Sigmoid colon (tissue), 4 donors: Measurements from ENCODE around the gene C6orf58.

Experiments
- EP300 ChIP-seq, 4 donors: sonication (generic); formaldehyde crosslinking; IDR thresholded peaks; one replicate each; pipeline ENCODE4 v1.6.1; 2017; ENCODE audit warnings: antibody characterized with exemption in 4 of 4
- POLR2A ChIP-seq, 2 donors: fragments of 450-650 bp; IDR thresholded peaks; one replicate each; pipeline ENCODE4 v1.6.1; 2016; ENCODE audit warnings: antibody characterized with exemption in 2 of 2, mild to moderate bottlenecking in 2 of 2, moderate library complexity in 2 of 2
- POLR2AphosphoS5 ChIP-seq, 4 donors: sonication (generic); formaldehyde crosslinking; IDR thresholded peaks; one replicate each; pipeline ENCODE4 v1.6.1; 2017; ENCODE audit warnings: antibody characterized with exemption in 4 of 4
- TF ChIP-seq, protein P1 (sequence below), 4 experiments: fragments of 450-650 bp in 3 of 4; fragments of 200-600 bp in 1 of 4; IDR thresholded peaks; one replicate each; pipeline ENCODE4 v1.5.1; 2016 to 2019; ENCODE audit warnings: antibody characterized with exemption in 4 of 4, mild to moderate bottlenecking in 3 of 4, moderate library complexity in 2 of 4

- TF ChIP-seq, protein P1, sequence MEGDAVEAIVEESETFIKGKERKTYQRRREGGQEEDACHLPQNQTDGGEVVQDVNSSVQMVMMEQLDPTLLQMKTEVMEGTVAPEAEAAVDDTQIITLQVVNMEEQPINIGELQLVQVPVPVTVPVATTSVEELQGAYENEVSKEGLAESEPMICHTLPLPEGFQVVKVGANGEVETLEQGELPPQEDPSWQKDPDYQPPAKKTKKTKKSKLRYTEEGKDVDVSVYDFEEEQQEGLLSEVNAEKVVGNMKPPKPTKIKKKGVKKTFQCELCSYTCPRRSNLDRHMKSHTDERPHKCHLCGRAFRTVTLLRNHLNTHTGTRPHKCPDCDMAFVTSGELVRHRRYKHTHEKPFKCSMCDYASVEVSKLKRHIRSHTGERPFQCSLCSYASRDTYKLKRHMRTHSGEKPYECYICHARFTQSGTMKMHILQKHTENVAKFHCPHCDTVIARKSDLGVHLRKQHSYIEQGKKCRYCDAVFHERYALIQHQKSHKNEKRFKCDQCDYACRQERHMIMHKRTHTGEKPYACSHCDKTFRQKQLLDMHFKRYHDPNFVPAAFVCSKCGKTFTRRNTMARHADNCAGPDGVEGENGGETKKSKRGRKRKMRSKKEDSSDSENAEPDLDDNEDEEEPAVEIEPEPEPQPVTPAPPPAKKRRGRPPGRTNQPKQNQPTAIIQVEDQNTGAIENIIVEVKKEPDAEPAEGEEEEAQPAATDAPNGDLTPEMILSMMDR (IDR thresholded peaks at IDR 0.05) = no peak
- TF ChIP-seq POLR2AphosphoS5 (IDR thresholded peaks at IDR 0.05) = no peak
- TF ChIP-seq EP300 (IDR thresholded peaks at IDR 0.05) = no peak
- no peak for TF ChIP-seq POLR2A (IDR thresholded peaks at IDR 0.05)
Measured at GRCh38 chr6:127581576-127581975, 4.6 kb downstream of the C6orf58 start.
